Loucy (cell line): Measurements from ENCODE around the gene AADACL4.

ENCODE experiments used
- EZH2phosphoT487 ChIP-seq: fragments of 200-600 bp; IDR thresholded peaks from 2 replicates; pipeline ENCODE4 v1.6.1; 2018; ENCODE audit warnings: antibody characterized with exemption, mild to moderate bottlenecking, moderate library complexity, borderline replicate concordance
- TF ChIP-seq, protein P1 (sequence below): fragments of 200-600 bp; sonication (generic); conservative IDR thresholded peaks from 2 replicates; pipeline ENCODE4 v1.5.1; 2014; ENCODE audit warnings: mild to moderate bottlenecking, antibody characterized with exemption, low read length

DNA sequence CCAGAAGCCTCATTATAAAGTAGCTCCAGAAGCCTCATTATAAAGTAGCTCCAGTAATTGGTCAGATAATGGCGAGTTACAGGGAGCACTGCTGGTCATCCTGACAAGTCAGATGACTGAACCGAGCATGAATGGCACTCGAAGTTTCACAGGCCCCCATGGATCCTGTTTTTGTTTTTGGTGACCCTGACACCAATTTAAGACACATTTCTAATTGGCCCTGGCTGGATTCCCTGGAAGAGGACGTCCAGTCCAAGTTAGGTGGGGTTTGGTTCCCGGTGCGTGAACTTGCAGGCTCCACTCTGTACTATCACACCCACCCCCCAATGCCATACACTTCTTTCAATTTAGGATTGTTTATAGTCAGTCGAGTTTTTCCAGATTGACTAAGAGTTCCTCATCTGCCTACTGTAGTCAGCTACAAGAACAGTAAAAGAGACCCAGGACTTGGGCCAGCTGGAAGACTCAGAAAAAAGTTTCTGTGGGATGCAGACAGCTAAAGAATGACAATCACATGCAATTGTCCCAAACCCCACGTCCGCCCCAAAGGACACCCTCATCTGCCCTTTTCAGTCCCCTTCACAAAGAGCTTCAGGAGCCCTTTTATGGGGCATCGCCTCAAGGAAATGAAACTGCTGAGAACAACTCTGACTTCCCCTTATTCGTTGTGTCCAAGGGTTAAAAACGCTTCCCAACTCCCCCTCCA, 28.6 kb upstream of the AADACL4 start:
- TF ChIP-seq, protein P1, sequence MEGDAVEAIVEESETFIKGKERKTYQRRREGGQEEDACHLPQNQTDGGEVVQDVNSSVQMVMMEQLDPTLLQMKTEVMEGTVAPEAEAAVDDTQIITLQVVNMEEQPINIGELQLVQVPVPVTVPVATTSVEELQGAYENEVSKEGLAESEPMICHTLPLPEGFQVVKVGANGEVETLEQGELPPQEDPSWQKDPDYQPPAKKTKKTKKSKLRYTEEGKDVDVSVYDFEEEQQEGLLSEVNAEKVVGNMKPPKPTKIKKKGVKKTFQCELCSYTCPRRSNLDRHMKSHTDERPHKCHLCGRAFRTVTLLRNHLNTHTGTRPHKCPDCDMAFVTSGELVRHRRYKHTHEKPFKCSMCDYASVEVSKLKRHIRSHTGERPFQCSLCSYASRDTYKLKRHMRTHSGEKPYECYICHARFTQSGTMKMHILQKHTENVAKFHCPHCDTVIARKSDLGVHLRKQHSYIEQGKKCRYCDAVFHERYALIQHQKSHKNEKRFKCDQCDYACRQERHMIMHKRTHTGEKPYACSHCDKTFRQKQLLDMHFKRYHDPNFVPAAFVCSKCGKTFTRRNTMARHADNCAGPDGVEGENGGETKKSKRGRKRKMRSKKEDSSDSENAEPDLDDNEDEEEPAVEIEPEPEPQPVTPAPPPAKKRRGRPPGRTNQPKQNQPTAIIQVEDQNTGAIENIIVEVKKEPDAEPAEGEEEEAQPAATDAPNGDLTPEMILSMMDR, result no peak
- no peak for TF ChIP-seq EZH2phosphoT487
